ENCODE results near the gene PDZRN3.
"Not testable (repeated sequence)": the region's sequence is repeated elsewhere in the genome, so short reads cannot be mapped to it uniquely, and the experiment has no call there.

The PDZRN3 gene

GRCh38 chr3:73586190-73586589, 38.6 kb downstream of the PDZRN3 start:
- no peak for DNase-seq

GRCh38 chr3:73584873-73585272, 39.9 kb downstream of the PDZRN3 start:
- no peak for DNase-seq

GRCh38 chr3:73582535-73582934, 42.2 kb downstream of the PDZRN3 start:
- DNase-seq: no peak

- DNase-seq: no peak
These were observed 43.5 kb downstream of the PDZRN3 start for GRCh38 chr3:73581134-73581846.

GRCh38 chr3:73580343-73580742, 44.4 kb downstream of the PDZRN3 start:
- DNase-seq: no peak

- DNase-seq: no peak
These were observed 47.0 kb downstream of the PDZRN3 start for GRCh38 chr3:73577704-73578103.

- DNase-seq: no peak
These were observed 47.7 kb downstream of the PDZRN3 start for GRCh38 chr3:73576999-73577461.

- DNase-seq: no peak
These were observed 48.8 kb downstream of the PDZRN3 start for GRCh38 chr3:73575953-73576352.

- no peak for DNase-seq
These were observed 49.2 kb downstream of the PDZRN3 start for GRCh38 chr3:73575519-73575918.

- DNase-seq: no peak
These were observed 51.5 kb downstream of the PDZRN3 start for GRCh38 chr3:73573204-73573603.

GRCh38 chr3:73572368-73572767, 52.4 kb downstream of the PDZRN3 start:
- DNase-seq: no peak

- DNase-seq: no peak
These were observed 53.4 kb downstream of the PDZRN3 start for GRCh38 chr3:73571238-73571794.

- no peak for DNase-seq
These were observed 55.4 kb downstream of the PDZRN3 start for GRCh38 chr3:73569246-73569760.

GRCh38 chr3:73568371-73568862, 56.3 kb downstream of the PDZRN3 start:
- no peak for DNase-seq

GRCh38 chr3:73565374-73565773, 59.4 kb downstream of the PDZRN3 start:
- not testable (repeated sequence) for DNase-seq

GRCh38 chr3:73563896-73564582, 60.7 kb downstream of the PDZRN3 start:
- DNase-seq: no peak

GRCh38 chr3:73561494-73561893, 63.2 kb downstream of the PDZRN3 start:
- no peak for DNase-seq

GRCh38 chr3:73559749-73560148, 65.0 kb downstream of the PDZRN3 start:
- no peak for DNase-seq

- DNase-seq: no peak
These were observed 66.0 kb downstream of the PDZRN3 start for GRCh38 chr3:73558727-73559075.

GRCh38 chr3:73557986-73558726, 66.6 kb downstream of the PDZRN3 start:
- no peak for DNase-seq

GRCh38 chr3:73556520-73557372, 68.0 kb downstream of the PDZRN3 start:
- DNase-seq: no peak

- DNase-seq: no peak
These were observed 69.7 kb downstream of the PDZRN3 start for GRCh38 chr3:73555076-73555475.

Data from CD4-positive, alpha-beta T cell treated with Interleukin-17A for 1 hour (primary cell).